Transverse colon (tissue), 4 donors: ENCODE measurements around the gene PDIA5.

Experiments used
- CTCF ChIP-seq, 5 experiments: fragments of 200-600 bp in 3 of 5; fragments of 450-650 bp in 2 of 5; sonication (generic) in 3 of 5; IDR thresholded peaks; 1 replicate in 2 of 5; 2 replicates in 3 of 5; pipeline ENCODE4 v1.5.1; 2016 to 2017; ENCODE audit warnings: antibody characterized with exemption in 5 of 5, inconsistent platforms in 3 of 5, mild to moderate bottlenecking in 2 of 5, moderate library complexity in 1 of 5
- EP300 ChIP-seq: sonication (generic); formaldehyde crosslinking; IDR thresholded peaks from one replicate; pipeline ENCODE4 v1.6.1; 2017; ENCODE audit warnings: antibody characterized with exemption, low read depth
- POLR2A ChIP-seq: fragments of 450-650 bp; IDR thresholded peaks from one replicate; pipeline ENCODE4 v1.6.1; 2016; ENCODE audit warnings: antibody characterized with exemption, mild to moderate bottlenecking, moderate library complexity
- POLR2AphosphoS5 ChIP-seq, 3 donors: sonication (generic); formaldehyde crosslinking; IDR thresholded peaks; one replicate each; pipeline ENCODE4 v1.6.1; 2016; ENCODE audit warnings: antibody characterized with exemption in 3 of 3

- TF ChIP-seq CTCF (IDR thresholded peaks at IDR 0.05) (no peak), POLR2A (no peak), POLR2AphosphoS5 (IDR thresholded peaks at IDR 0.05) (no peak), EP300 (no peak)
Observed at GRCh38 chr3:123151251-123151705, 84.5 kb downstream of the PDIA5 start.
